Keratinocyte (primary cell): ENCODE results near the gene SIPA1L2. TPM values are rescaled to one million over a fixed set of nuclear protein-coding genes. Genes with fewer than 3 reads are reported as not detected.

Experiments used
- DNase-seq: peaks from one replicate; pipeline ENCODE4 v3.0.0-alpha.2; 2011; ENCODE audit warnings: low read depth, missing footprints, low spot score
- FAIRE-seq: peaks from 2 replicates; lab custom pipeline; 2011; peaks lifted over from hg19 to GRCh38; lab: Jason Lieb, UNC
- H2AFZ ChIP-seq: 2 replicates; pipeline ENCODE4 v1.6.0; 2012; ENCODE audit warnings: low read length, control low read depth, inconsistent platforms; ENCODE audit not compliant: control insufficient read depth
- H3K27ac ChIP-seq: 2 replicates; pipeline ENCODE4 v1.5.1; 2011; ENCODE audit warnings: low read length; ENCODE audit not compliant: control insufficient read depth, insufficient read depth
- H3K27me3 ChIP-seq: 3 replicates; pipeline ENCODE4 v1.6.0; 2011; ENCODE audit warnings: low read length; ENCODE audit not compliant: control insufficient read depth, insufficient read depth; ENCODE audit errors: extremely low read depth
- H3K36me3 ChIP-seq, 2 experiments: 2 replicates in 1 of 2; 3 replicates in 1 of 2; pipeline ENCODE4 v1.5.1; 2011; ENCODE audit warnings: low read length in 2 of 2, mild to moderate bottlenecking in 1 of 2; ENCODE audit not compliant: control insufficient read depth in 2 of 2, insufficient read depth in 2 of 2; ENCODE audit errors: extremely low read depth in 1 of 2
- H3K4me1 ChIP-seq: 3 replicates; pipeline ENCODE4 v1.5.1; 2011; ENCODE audit warnings: low read length; ENCODE audit not compliant: control insufficient read depth, insufficient read depth; ENCODE audit errors: extremely low read depth
- H3K4me2 ChIP-seq: 3 replicates; pipeline ENCODE4 v1.6.0; 2011; ENCODE audit warnings: low read depth, low read length; ENCODE audit not compliant: control insufficient read depth, insufficient read depth; ENCODE audit errors: extremely low read depth
- H3K4me3 ChIP-seq, 3 experiments: fragments of 200-600 bp in 1 of 3; sonication (generic) in 1 of 3; 2 replicates in 2 of 3; 3 replicates in 1 of 3; pipeline ENCODE4 v1.5.1; 2011 to 2016; ENCODE audit warnings: low read length in 3 of 3, mild to moderate bottlenecking in 3 of 3, control low read depth in 2 of 3, inconsistent platforms in 1 of 3, low read depth in 1 of 3, mixed read lengths in 1 of 3, mixed run types in 1 of 3, moderate library complexity in 1 of 3; ENCODE audit not compliant: control insufficient read depth in 2 of 3, insufficient read depth in 2 of 3; ENCODE audit errors: extremely low read depth in 1 of 3
- H3K79me2 ChIP-seq: 2 replicates; pipeline ENCODE4 v1.6.0; 2012; ENCODE audit warnings: low read length; ENCODE audit not compliant: control insufficient read depth, insufficient read depth
- H3K9ac ChIP-seq: 3 replicates; pipeline ENCODE4 v1.6.0; 2011; ENCODE audit warnings: low read length; ENCODE audit not compliant: control insufficient read depth, insufficient read depth; ENCODE audit errors: extremely low read depth
- H3K9me1 ChIP-seq: 3 replicates; pipeline ENCODE4 v1.6.0; 2011; ENCODE audit warnings: low read length; ENCODE audit not compliant: control insufficient read depth, insufficient read depth; ENCODE audit errors: extremely low read depth
- H3K9me3 ChIP-seq: 2 replicates; pipeline ENCODE4 v1.5.1; 2012; ENCODE audit warnings: low read depth, low read length; ENCODE audit not compliant: control insufficient read depth
- H4K20me1 ChIP-seq: 3 replicates; pipeline ENCODE4 v1.6.0; 2011; ENCODE audit warnings: low read length; ENCODE audit not compliant: control insufficient read depth, insufficient read depth; ENCODE audit errors: extremely low read depth
- EZH2 ChIP-seq: IDR thresholded peaks from one replicate; pipeline ENCODE4 v1.6.1; 2012; ENCODE audit warnings: inconsistent platforms, mild to moderate bottlenecking, low read length, moderate library complexity
- dilution Hi-C: fragments of 300-500 bp; cut with MboI; formaldehyde crosslinking; loops from one replicate; pipeline ENCODE4 v1.7.0; 2020; ENCODE audit warnings: low sequenced_read_pairs; ENCODE audit not compliant: extremely low pct_ligation_motif_present
- polyA plus RNA-seq, 5 experiments: library from polyadenylated mRNA; depleted of rRNA in 3 of 5; stranded (reverse) in 3 of 5; stranded (forward) in 1 of 5; unstranded in 1 of 5; fragments of >200 nt; gene quantifications; 1 replicate in 1 of 5; 2 replicates in 3 of 5; 3 replicates in 1 of 5; pipeline versions ENCODE4 v1.2.1 to v1.2.3, GENCODE V29; 2011 to 2012; ENCODE audit warnings: missing spikeins in 2 of 5, low read depth in 1 of 5, low replicate concordance in 1 of 5
- TF ChIP-seq, protein P1 (sequence below), 3 experiments: IDR thresholded peaks in 1 of 3; conservative IDR thresholded peaks in 1 of 3; optimal IDR thresholded peaks in 1 of 3; 2 replicates in 2 of 3; 3 replicates in 1 of 3; pipeline versions ENCODE3 to v1.5.1; 2011; ENCODE audit warnings: low read length in 3 of 3, mild to moderate bottlenecking in 3 of 3, moderate library complexity in 2 of 3, control low read depth in 1 of 3, inconsistent platforms in 1 of 3; ENCODE audit not compliant: insufficient read depth in 2 of 3; ENCODE audit errors: extremely low read depth in 1 of 3

SIPA1L2 gene
- polyA plus RNA-seq, 1 donor (not counting 4 experiments of a cell fraction or from before 2014, with no cell fraction given): 2.1 TPM

DNA sequence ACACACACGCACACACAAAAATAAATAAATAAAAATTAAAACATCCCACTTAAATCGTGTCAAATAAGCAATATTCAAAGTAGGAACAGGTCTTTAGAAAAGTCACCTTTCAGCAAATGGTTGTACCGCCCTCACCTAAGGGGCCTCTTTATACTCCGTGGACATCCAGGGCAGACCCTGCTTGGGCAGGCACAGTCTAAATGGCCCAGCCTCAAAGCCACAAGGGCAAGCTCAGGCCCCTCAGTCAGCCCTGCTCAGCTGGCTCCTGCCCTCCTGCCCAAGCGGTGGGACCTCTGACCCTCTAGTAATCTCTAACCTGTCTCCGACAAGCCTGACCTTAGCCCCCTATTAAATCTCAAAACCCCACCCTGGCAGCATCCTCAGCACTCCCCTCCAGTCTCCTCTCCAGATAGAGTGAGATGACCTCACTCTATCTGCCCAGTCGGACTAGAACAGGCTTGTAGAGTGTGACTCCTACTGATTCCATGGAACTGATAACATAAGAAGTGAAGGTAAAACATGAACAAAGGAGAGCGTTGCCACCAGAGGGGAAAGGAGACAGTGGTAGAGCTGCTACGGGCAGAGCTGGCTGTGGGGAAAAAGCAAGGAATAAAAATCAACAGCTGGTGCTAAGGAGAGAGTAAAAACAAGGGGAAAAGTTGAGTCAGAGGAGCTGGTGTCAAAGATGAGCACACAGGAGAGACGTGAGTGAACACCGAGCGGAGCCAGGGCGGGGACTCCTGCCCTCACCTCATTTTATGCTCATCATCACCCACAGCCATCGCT is 36.0 kb downstream of the SIPA1L2 start:
- Histone ChIP-seq H3K4me1 (peaks cover 10% of the 10 kb centered on the region), H3K9me1 (no peaks in the 10 kb centered on the region), H3K79me2 (no peaks in the 10 kb centered on the region), H4K20me1 (no peaks in the 10 kb centered on the region), H3K9me3 (no peaks in the 10 kb centered on the region), H3K27ac (peak overlapping the region; percentile 62), H3K27me3 (no peaks in the 10 kb centered on the region), H3K9ac (peak overlapping the region; percentile 48), H2AFZ (peak overlapping the region; percentile 86), H3K4me3 (peak overlapping the region in 1 of 3 experiments; percentile 44), H3K4me2 (peak overlapping the region; percentile 81), H3K36me3 (no peaks in the 10 kb centered on the region)
- TF ChIP-seq EZH2: no peak
- TF ChIP-seq, protein P1, sequence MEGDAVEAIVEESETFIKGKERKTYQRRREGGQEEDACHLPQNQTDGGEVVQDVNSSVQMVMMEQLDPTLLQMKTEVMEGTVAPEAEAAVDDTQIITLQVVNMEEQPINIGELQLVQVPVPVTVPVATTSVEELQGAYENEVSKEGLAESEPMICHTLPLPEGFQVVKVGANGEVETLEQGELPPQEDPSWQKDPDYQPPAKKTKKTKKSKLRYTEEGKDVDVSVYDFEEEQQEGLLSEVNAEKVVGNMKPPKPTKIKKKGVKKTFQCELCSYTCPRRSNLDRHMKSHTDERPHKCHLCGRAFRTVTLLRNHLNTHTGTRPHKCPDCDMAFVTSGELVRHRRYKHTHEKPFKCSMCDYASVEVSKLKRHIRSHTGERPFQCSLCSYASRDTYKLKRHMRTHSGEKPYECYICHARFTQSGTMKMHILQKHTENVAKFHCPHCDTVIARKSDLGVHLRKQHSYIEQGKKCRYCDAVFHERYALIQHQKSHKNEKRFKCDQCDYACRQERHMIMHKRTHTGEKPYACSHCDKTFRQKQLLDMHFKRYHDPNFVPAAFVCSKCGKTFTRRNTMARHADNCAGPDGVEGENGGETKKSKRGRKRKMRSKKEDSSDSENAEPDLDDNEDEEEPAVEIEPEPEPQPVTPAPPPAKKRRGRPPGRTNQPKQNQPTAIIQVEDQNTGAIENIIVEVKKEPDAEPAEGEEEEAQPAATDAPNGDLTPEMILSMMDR (optimal IDR thresholded peaks at IDR 0.05 in 1 of 3, IDR thresholded peaks at IDR 0.05 in 1 of 3, conservative IDR thresholded peaks at IDR 0.05 in 1 of 3; ENCODE audit: extremely low read depth in 1 of 3, insufficient read depth in 2 of 3, low read length in 3 of 3): no peak
- DNase-seq (no peak), FAIRE-seq (peak; percentile 85)
- dilution Hi-C loops: no loop called here

DNA sequence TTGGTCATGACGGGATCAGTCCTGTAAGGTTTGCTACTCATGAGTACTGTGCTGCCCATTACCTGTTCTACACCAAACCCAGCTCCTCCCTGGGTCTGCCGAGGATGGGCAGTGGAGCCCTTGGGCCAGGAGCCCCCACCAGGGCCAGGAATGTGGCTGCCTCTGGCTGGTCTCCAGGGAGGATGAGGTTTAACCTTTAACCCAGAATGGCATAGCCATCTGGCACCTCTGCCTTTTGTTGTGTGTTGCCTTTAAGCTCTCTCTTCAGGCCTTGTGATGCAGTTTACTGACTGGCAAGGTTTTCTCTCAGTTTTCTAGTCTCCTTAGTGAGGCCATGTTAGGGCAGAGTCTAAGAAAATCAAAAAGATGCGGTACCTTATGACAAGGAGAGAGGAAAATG is 38.6 kb downstream of the SIPA1L2 start:
- H3K9me1 ChIP-seq: no peaks in the 10 kb centered on the region
- H3K9me3 ChIP-seq: no peaks in the 10 kb centered on the region
- no peaks in the 10 kb centered on the region for H3K36me3 ChIP-seq
- no peaks in the 10 kb centered on the region for H4K20me1 ChIP-seq
- no peak for DNase-seq
- H3K4me3 ChIP-seq: no peak overlapping the region
- no peak overlapping the region for H3K9ac ChIP-seq
- peaks cover 10% of the 10 kb centered on the region for H3K4me1 ChIP-seq
- no peak overlapping the region for H3K27ac ChIP-seq
- no peak overlapping the region for H2AFZ ChIP-seq
- dilution Hi-C loops: no loop called here
- TF ChIP-seq, protein P1 (optimal IDR thresholded peaks at IDR 0.05 in 1 of 3, IDR thresholded peaks at IDR 0.05 in 1 of 3, conservative IDR thresholded peaks at IDR 0.05 in 1 of 3; ENCODE audit: extremely low read depth in 1 of 3, insufficient read depth in 2 of 3, low read length in 3 of 3): no peak
- no peak for TF ChIP-seq EZH2
- H3K4me2 ChIP-seq: no peak overlapping the region
- no peaks in the 10 kb centered on the region for H3K27me3 ChIP-seq
- H3K79me2 ChIP-seq: no peaks in the 10 kb centered on the region
- no peak for FAIRE-seq
